ENCODE data around the gene CRX. TPM values are rescaled to one million over a fixed set of nuclear protein-coding genes. Genes with fewer than 3 reads are reported as not detected.
"Not testable (repeated sequence)": the region's sequence is repeated elsewhere in the genome, so short reads cannot be mapped to it uniquely, and the experiment has no call there.

Gene CRX
- total RNA-seq: under 1 TPM; 0.12 to 0.55 TPM
- not detected for polyA plus RNA-seq (ENCODE audit: insufficient read depth, low read depth, low replicate concordance)
- long read RNA-seq, donor 1, partial matches to known transcripts: 0 of 1 reads
- long read RNA-seq, donor 1, other reads (novel, unspliced or antisense): 0 of 1 reads
- long read RNA-seq, donor 2: 0 reads

DNA sequence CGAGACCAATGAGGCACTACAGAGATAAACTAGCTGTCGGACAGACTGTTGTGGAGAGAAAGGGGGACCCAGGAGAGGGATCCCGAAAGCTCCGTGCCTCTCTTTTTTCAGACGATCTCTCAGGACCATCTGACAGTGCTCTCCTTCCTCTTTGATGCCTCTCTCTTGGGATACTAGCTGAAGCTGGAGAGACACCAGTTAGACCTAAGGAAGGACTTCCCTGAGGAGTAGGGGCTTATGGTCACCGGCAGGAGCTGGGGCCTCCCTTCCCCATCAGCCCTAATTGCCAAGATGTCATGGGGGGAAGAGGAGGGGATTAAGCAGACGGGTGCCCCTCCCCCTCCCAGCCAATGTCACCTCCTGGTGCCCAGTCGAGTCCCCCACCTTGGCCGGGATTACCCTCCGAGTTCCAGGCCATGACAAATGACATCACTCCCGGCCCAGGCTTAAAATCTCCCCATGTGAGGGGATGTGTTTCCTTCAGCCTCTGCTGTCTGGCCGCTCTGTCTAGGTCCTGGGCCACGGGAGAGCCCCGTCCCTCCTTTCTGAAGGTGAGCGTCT lies at the start of gene CRX:
TSS of gene CRX (plus strand) at position 478 of the 561 bp plus-strand sequence. CDS start 12,507 bp downstream, outside the sequence.
- Histone ChIP-seq H3K36me3 (ENCODE audit: low read depth, missing control alignments) (no peaks in the 10 kb centered on the region), H3K4me1 (no peaks in the 10 kb centered on the region), H3K27me3 (no peaks in the 10 kb centered on the region), H3K27ac (no peak within 1 kb of the TSS), H3K9me3 (no peaks in the 10 kb centered on the region), H3K4me3 (no peak within 1 kb of the TSS)
- no peak for DNase-seq
- intact Hi-C loops (cut with DNase I; ENCODE audit: low total_unique reads): no loop called here
- no peak for TF ChIP-seq POLR2A (IDR thresholded peaks at IDR 0.05)
- TF ChIP-seq, protein P1, sequence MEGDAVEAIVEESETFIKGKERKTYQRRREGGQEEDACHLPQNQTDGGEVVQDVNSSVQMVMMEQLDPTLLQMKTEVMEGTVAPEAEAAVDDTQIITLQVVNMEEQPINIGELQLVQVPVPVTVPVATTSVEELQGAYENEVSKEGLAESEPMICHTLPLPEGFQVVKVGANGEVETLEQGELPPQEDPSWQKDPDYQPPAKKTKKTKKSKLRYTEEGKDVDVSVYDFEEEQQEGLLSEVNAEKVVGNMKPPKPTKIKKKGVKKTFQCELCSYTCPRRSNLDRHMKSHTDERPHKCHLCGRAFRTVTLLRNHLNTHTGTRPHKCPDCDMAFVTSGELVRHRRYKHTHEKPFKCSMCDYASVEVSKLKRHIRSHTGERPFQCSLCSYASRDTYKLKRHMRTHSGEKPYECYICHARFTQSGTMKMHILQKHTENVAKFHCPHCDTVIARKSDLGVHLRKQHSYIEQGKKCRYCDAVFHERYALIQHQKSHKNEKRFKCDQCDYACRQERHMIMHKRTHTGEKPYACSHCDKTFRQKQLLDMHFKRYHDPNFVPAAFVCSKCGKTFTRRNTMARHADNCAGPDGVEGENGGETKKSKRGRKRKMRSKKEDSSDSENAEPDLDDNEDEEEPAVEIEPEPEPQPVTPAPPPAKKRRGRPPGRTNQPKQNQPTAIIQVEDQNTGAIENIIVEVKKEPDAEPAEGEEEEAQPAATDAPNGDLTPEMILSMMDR (IDR thresholded peaks at IDR 0.05): no peak
- WGBS, 2 donors: 58 to 59% methylated on average over 15 of the region's 15 CpGs

GRCh38 chr19:47776568-47776967 lies 45.2 kb upstream of the CRX start:
- DNase-seq: no peak
- Histone ChIP-seq H3K27me3 (no peaks in the 10 kb centered on the region), H3K36me3 (ENCODE audit: low read depth, missing control alignments) (no peaks in the 10 kb centered on the region), H3K9me3 (no peaks in the 10 kb centered on the region), H3K4me3 (no peak overlapping the region), H3K27ac (no peak overlapping the region), H3K4me1 (no peaks in the 10 kb centered on the region)
- 69 to 73% methylated on average over 4 of the region's 4 CpGs for WGBS, 2 donors
- TF ChIP-seq POLR2A (IDR thresholded peaks at IDR 0.05): no peak
- TF ChIP-seq, protein P1 (IDR thresholded peaks at IDR 0.05): no peak
- intact Hi-C loops (cut with DNase I; ENCODE audit: low total_unique reads): no loop called here

DNA sequence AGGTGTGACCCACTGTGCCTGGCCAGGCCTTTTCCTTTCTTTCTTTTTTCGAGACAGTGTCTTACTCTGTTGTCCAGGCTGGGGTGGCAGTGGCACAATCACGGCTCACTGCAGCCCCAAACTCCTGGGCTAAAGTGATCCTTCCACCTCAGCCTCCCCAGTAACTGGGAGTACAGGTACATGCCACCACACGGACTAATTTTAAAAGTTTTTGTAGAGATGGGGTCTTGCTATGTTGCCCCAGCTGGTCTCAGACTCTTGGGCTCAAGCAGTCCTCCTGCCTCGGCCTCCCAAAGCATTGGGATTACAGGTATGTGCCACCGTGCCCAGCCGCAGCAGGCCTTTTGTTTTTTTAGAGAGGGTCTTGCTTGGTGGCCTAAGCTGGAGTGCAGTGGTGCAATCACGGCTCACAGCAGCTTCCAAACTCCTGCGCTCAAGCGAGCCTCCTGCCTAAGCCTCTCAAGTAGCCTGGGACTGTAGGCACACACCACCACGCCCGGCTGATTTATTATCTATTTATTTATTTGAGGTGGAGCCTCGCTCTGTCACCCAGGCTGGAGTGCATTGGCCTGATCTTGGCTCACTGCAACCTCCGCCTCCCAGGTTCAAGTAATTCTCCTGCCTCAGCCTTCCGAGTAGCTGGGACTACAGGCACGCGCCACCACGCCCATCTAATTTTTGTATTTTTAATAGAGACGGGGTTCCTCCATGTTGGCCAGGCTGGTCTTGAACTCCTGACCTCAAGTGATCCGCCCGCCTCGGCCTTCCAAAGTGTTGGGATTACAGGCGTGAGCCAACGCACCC lies 44.3 kb upstream of the CRX start:
- H3K9me3 ChIP-seq; H3K27me3 ChIP-seq; DNase-seq; H3K36me3 ChIP-seq (ENCODE audit: low read depth, missing control alignments); H3K4me1 ChIP-seq; intact Hi-C loops (cut with DNase I; ENCODE audit: low total_unique reads): not testable (repeated sequence)
- 64 to 70% methylated on average over 21 to 23 of the region's 23 CpGs for WGBS, 2 donors
- peak overlapping the region; percentile 66 to 98 for H3K4me3 ChIP-seq
- peak overlapping the region; percentile 94 to 98 for H3K27ac ChIP-seq

GRCh38 chr19:47778049-47778953 lies 43.4 kb upstream of the CRX start, which contains the start of gene SELENOW:
Gene SELENOW, plus strand, starts transcription at chr19:47778703. Its CDS starts 83 bp downstream, at chr19:47778786.
- H3K4me1 ChIP-seq: no peaks in the 10 kb centered on the region
- H3K4me3 ChIP-seq: peak within 1 kb of the TSS; percentile 66 to 98
- WGBS, 2 donors: 1% methylated on average over 24 to 60 of the region's 65 CpGs
- peak; percentile 78 for DNase-seq
- peak; percentile 37 for TF ChIP-seq POLR2A (IDR thresholded peaks at IDR 0.05)
- TF ChIP-seq, protein P1 (IDR thresholded peaks at IDR 0.05): peak in 1 of 3 experiments; percentile 4
- intact Hi-C loops (cut with DNase I; ENCODE audit: low total_unique reads): no loop called here
- peak within 1 kb of the TSS; percentile 94 to 98 for H3K27ac ChIP-seq
- no peaks in the 10 kb centered on the region for H3K36me3 ChIP-seq (ENCODE audit: low read depth, missing control alignments)
- no peaks in the 10 kb centered on the region for H3K9me3 ChIP-seq
- no peaks in the 10 kb centered on the region for H3K27me3 ChIP-seq
